Measurements from ENCODE around the gene ZKSCAN1. TPM values are rescaled to one million over a fixed set of nuclear protein-coding genes. Genes with fewer than 3 reads are reported as not detected.

ZKSCAN1 gene
- total RNA-seq, 3 donors from 2014 or later, result 105 to 153 (median 129) TPM

GRCh38 chr7:100017875-100018274 is 2.5 kb downstream of the ZKSCAN1 start:
- no peaks in the 10 kb centered on the region for H3K9me3 ChIP-seq
- no peaks in the 10 kb centered on the region for H3K36me3 ChIP-seq (ENCODE audit: low read depth)
- H3K4me1 ChIP-seq (ENCODE audit: low read depth), result peaks cover 44% of the 10 kb centered on the region
- H3K4me3 ChIP-seq, result no peak overlapping the region
- no peak for DNase-seq
- no peak for ATAC-seq
- no peak for TF ChIP-seq CTCF (IDR thresholded peaks at IDR 0.05)
- intact Hi-C loops (cut with DNase I, micrococcal nuclease), result no loop called here

DNA sequence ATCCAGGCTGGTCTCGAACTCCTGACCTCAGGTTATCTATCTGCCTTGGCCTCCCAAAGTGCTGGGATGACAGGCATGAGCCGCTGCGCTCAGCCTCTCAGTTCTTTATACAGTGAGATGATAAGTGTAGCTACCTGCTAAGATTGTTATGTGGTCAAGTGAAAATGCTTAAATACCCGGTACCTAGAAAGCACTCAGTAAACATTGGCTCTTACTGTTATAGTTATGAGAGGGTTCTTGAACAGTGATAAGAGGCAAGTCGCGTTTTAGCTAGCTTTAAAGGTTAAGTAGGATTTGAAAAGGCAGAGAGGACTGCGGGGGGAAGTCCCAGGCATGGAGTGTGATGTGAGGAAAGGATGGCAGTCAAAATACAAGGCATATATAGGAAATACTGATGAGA is 4.5 kb downstream of the ZKSCAN1 start:
- intact Hi-C loops (cut with DNase I, micrococcal nuclease), result no loop called here
- Histone ChIP-seq H3K9me3 (no peaks in the 10 kb centered on the region), H3K4me3 (no peak overlapping the region), H3K36me3 (ENCODE audit: low read depth) (peaks cover 9% of the 10 kb centered on the region), H3K4me1 (ENCODE audit: low read depth) (peaks cover 41% of the 10 kb centered on the region)
- ATAC-seq (no peak), DNase-seq (no peak)
- TF ChIP-seq CTCF (IDR thresholded peaks at IDR 0.05), result no peak

DNA sequence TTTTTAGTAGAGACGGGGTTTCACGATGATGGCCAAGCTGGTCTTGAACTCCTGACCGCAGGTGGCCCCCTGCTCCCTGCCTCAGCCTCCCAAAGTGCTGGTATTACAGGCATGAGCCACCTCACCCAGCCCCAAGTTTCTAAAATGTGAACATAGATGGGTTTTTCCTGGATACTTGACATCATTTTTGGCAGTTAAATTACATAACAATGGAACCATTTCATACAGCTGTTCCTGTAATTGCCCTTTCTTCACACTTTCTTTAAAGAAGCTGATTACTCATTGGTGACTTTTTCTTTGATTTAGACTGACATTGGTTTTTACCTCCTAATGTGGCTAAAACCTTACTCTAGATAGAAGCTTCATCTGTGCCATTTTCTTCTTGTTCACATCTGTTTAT is 5.9 kb downstream of the ZKSCAN1 start:
- no peak for ATAC-seq
- Histone ChIP-seq H3K36me3 (ENCODE audit: low read depth) (peaks cover 9% of the 10 kb centered on the region), H3K9me3 (no peaks in the 10 kb centered on the region), H3K4me3 (no peak overlapping the region), H3K4me1 (ENCODE audit: low read depth) (peaks cover 41% of the 10 kb centered on the region)
- intact Hi-C loops (cut with DNase I, micrococcal nuclease), result no loop called here
- no peak for DNase-seq
- no peak for TF ChIP-seq CTCF (IDR thresholded peaks at IDR 0.05)

- H3K9me3 ChIP-seq, result no peaks in the 10 kb centered on the region
- peaks cover 9% of the 10 kb centered on the region for H3K36me3 ChIP-seq (ENCODE audit: low read depth)
- DNase-seq (peak in 2 of 3 donors; percentile 62 to 82), ATAC-seq (peak; percentile 98)
- no peak for TF ChIP-seq CTCF (IDR thresholded peaks at IDR 0.05)
- H3K4me1 ChIP-seq (ENCODE audit: low read depth), result peaks cover 31% of the 10 kb centered on the region
- no peak overlapping the region for H3K4me3 ChIP-seq
- intact Hi-C loops (cut with DNase I, micrococcal nuclease), result no loop called here
Measured at GRCh38 chr7:100022621-100023020, 7.2 kb downstream of the ZKSCAN1 start.

DNA sequence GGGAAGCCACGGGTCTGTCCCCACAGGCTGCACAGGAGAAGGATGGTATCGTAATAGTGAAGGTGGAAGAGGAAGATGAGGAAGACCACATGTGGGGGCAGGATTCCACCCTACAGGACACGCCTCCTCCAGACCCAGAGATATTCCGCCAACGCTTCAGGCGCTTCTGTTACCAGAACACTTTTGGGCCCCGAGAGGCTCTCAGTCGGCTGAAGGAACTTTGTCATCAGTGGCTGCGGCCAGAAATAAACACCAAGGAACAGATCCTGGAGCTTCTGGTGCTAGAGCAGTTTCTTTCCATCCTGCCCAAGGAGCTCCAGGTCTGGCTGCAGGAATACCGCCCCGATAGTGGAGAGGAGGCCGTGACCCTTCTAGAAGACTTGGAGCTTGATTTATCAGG is 8.1 kb downstream of the ZKSCAN1 start:
- DNase-seq, result no peak
- Histone ChIP-seq H3K4me1 (ENCODE audit: low read depth) (peaks cover 23% of the 10 kb centered on the region), H3K36me3 (ENCODE audit: low read depth) (peaks cover 9% of the 10 kb centered on the region), H3K9me3 (no peaks in the 10 kb centered on the region), H3K4me3 (no peak overlapping the region)
- ATAC-seq, result no peak
- TF ChIP-seq CTCF (IDR thresholded peaks at IDR 0.05), result no peak
- intact Hi-C loops (cut with DNase I, micrococcal nuclease), result no loop called here

GRCh38 chr7:100024020-100024619 is 8.7 kb downstream of the ZKSCAN1 start:
- Histone ChIP-seq H3K4me1 (ENCODE audit: low read depth) (peaks cover 19% of the 10 kb centered on the region), H3K36me3 (ENCODE audit: low read depth) (peaks cover 9% of the 10 kb centered on the region), H3K4me3 (no peak overlapping the region), H3K9me3 (no peaks in the 10 kb centered on the region)
- DNase-seq, result no peak
- no peak for TF ChIP-seq CTCF (IDR thresholded peaks at IDR 0.05)
- intact Hi-C loops (cut with DNase I, micrococcal nuclease), result no loop called here
- no peak for ATAC-seq
